ENCODE measurements around the gene GABRR2.
A peak's percentile ranks its signal among the peaks of the same experiment; 100 is the strongest.

The GABRR2 gene

DNA sequence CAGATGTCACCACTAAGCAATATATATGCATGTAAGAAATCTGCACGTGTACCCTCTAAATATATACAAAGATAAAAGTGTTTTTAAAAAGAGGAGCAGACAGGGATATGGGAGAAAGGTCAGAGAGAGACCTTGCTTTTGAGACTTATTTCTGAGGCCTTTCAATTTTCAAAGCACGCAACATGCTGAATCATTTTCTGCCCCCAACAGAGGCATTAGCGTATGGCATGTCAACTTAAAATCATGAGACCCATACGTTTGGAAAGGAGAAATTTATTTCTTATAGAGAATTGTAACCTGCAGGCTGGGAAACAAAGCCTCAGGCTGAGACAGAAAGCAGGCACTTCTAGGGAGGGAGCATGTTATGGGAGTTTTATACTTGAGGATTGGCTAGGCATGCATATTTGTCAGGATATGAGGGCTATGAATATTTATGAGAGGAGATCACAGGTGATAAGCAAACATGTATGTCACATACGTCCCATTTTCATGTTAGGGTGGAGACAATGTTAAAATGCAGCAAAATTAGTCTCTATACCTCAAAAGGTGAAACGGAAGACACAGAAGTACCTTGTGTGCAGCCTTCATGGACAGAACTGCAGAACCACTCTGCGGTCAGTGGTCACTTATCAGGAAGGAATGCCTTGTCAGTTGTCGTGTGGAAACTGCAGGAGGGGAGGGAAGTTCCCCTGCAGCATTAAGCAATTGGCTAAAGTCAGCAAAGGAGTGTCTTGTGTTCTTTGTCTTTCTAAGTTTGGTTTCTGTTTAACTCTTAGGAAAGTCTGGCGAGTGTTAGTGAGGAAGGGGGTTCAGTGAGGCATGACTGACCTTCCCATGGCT lies 6.3 kb upstream of the GABRR2 start:
- H3K27ac ChIP-seq (ENCODE audit: extremely low read depth, low read depth, low read length) = no peak overlapping the region
- H3K36me3 ChIP-seq (ENCODE audit: control insufficient read depth in 2 of 2, insufficient read depth in 1 of 2, low read length in 2 of 2) = peaks cover 0 to 3% of the 10 kb centered on the region in 2 experiments; a peak in 1 of 3 replicates
- no peak overlapping the region for H3K4me3 ChIP-seq (ENCODE audit: low read depth, low read length)
- TF ChIP-seq, protein P1, sequence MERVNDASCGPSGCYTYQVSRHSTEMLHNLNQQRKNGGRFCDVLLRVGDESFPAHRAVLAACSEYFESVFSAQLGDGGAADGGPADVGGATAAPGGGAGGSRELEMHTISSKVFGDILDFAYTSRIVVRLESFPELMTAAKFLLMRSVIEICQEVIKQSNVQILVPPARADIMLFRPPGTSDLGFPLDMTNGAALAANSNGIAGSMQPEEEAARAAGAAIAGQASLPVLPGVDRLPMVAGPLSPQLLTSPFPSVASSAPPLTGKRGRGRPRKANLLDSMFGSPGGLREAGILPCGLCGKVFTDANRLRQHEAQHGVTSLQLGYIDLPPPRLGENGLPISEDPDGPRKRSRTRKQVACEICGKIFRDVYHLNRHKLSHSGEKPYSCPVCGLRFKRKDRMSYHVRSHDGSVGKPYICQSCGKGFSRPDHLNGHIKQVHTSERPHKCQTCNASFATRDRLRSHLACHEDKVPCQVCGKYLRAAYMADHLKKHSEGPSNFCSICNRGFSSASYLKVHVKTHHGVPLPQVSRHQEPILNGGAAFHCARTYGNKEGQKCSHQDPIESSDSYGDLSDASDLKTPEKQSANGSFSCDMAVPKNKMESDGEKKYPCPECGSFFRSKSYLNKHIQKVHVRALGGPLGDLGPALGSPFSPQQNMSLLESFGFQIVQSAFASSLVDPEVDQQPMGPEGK (tag by site-specific recombination; IDR thresholded peaks at IDR 0.05) = no peak
- TF ChIP-seq ZNF514 (tag by site-specific recombination; IDR thresholded peaks at IDR 0.05) = no peak
- no peak for TF ChIP-seq GFI1B (tag by site-specific recombination; IDR thresholded peaks at IDR 0.05)
- TF ChIP-seq, protein P2, sequence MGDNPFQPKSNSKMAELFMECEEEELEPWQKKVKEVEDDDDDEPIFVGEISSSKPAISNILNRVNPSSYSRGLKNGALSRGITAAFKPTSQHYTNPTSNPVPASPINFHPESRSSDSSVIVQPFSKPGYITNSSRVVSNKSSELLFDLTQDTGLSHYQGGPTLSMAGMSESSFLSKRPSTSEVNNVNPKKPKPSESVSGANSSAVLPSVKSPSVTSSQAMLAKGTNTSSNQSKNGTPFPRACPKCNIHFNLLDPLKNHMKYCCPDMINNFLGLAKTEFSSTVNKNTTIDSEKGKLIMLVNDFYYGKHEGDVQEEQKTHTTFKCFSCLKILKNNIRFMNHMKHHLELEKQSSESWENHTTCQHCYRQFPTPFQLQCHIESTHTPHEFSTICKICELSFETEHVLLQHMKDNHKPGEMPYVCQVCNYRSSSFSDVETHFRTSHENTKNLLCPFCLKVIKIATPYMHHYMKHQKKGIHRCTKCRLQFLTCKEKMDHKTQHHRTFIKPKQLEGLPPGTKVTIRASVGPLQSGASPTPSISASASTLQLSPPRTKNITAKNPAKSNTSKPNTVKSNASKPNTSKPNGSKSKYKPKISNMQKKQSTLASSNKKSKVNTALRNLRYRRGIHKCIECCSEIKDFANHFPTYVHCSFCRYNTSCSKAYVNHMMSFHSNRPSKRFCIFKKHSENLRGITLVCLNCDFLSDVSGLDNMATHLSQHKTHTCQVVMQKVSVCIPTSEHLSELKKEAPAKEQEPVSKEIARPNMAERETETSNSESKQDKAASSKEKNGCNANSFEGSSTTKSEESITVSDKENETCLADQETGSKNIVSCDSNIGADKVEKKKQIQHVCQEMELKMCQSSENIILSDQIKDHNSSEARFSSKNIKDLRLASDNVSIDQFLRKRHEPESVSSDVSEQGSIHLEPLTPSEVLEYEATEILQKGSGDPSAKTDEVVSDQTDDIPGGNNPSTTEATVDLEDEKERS (tag by site-specific recombination; IDR thresholded peaks at IDR 0.05) = no peak
- TF ChIP-seq KLF1 (tag by site-specific recombination; IDR thresholded peaks at IDR 0.05) = no peak
- no peak for TF ChIP-seq ZNF335 (tag by site-specific recombination; conservative IDR thresholded peaks at IDR 0.05)
- TF ChIP-seq ZIC2 (tag by site-specific recombination; IDR thresholded peaks at IDR 0.05) = no peak
- POLR2A ChIA-PET = no interaction called here
- no peaks in the 10 kb centered on the region for H3K9me3 ChIP-seq (ENCODE audit: control insufficient read depth, insufficient read depth, low read depth, low read length)
- no peaks in the 10 kb centered on the region for H3K4me1 ChIP-seq (ENCODE audit: control insufficient read depth, insufficient read depth, low read length)
- CTCF ChIA-PET = interaction anchor here (0.7 to 1.0 kb wide), 2 partner anchors 34 to 47 kb away, joined by 3 to 4 read pairs; no protein-coding TSS in a partner anchor

DNA sequence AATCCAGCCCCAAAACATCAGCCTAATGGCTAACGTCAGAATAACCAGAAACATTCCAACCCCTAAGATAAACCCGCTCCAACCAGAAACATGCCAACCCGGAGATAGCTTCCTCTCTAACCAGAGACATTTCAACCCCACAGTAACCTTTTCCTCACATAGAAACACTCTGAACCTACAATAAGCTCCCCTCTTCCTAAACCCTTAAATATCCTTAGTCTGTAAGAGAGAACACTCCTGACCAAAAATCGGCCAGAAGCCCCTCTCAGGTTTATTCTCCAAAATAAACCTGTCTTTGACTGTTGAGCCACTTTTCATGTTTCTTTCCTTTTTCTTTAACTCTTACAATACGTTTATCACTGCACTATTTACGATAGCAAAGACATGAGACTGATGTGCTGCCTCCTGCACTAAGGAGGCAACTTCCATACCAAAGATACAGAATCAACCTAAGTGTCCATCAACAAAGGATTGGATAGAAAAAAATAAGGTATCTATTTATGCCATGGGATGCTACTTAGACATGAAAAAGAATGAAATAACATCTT lies 5.0 kb upstream of the GABRR2 start:
- ChIA-PET CTCF (interaction anchor here (0.5 to 1.1 kb wide), 5 partner anchors 11 to 307 kb away, joined by 3 to 6 read pairs (median 4); no protein-coding TSS in a partner anchor), POLR2A (no interaction called here)
- Histone ChIP-seq H3K4me3 (ENCODE audit: low read depth, low read length) (no peak overlapping the region), H3K36me3 (ENCODE audit: control insufficient read depth in 2 of 2, insufficient read depth in 1 of 2, low read length in 2 of 2) (no peaks in the 10 kb centered on the region), H3K27ac (ENCODE audit: extremely low read depth, low read depth, low read length) (no peak overlapping the region), H3K4me1 (ENCODE audit: control insufficient read depth, insufficient read depth, low read length) (no peaks in the 10 kb centered on the region), H3K9me3 (ENCODE audit: control insufficient read depth, insufficient read depth, low read depth, low read length) (no peaks in the 10 kb centered on the region)
- TF ChIP-seq TRIM28 (IDR thresholded peaks at IDR 0.05; ENCODE audit: borderline replicate concordance, low read length) (peak; percentile 94; the same call in 1 of the 2 replicates), SETDB1 (IDR thresholded peaks at IDR 0.05; ENCODE audit: insufficient read length, low read length) (peak; percentile 90), REPIN1 (tag by site-specific recombination; IDR thresholded peaks at IDR 0.05; ENCODE audit: low read depth) (no peak), ZNF837 (tag by site-specific recombination; IDR thresholded peaks at IDR 0.05) (no peak), ZNF626 (tag by site-specific recombination; IDR thresholded peaks at IDR 0.05) (peak; percentile 70; the same call in 1 of the 2 replicates)

DNA sequence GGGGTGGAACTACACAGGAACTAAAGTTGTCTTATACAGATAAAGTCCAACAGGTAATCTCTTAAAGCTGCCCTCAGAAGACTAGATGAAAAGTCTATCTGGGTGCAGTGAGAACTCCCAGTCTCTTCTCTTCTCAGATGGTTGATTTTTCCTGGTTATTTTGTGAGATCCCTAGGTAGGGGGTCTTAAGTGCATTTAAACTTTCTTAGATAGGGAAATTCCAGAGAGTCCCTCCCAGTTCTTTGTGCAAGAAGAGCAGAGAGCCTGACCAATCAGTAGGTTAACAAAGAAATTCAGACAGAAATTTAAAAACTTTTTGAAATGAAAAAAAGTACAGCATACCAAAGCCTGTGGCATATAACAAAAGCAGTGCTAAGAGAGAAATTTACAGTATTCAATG lies 2.0 kb upstream of the GABRR2 start:
- Histone ChIP-seq H3K9me3 (ENCODE audit: control insufficient read depth, insufficient read depth, low read depth, low read length) (no peaks in the 10 kb centered on the region), H3K4me1 (ENCODE audit: control insufficient read depth, insufficient read depth, low read length) (peaks cover 8% of the 10 kb centered on the region), H3K36me3 (ENCODE audit: control insufficient read depth in 2 of 2, insufficient read depth in 1 of 2, low read length in 2 of 2) (no peaks in the 10 kb centered on the region), H3K27ac (ENCODE audit: extremely low read depth, low read depth, low read length) (no peak overlapping the region), H3K4me3 (ENCODE audit: low read depth, low read length) (no peak overlapping the region)
- ChIA-PET POLR2A (interaction anchor here (0.6 kb wide), 1 partner anchor 239 kb away, joined by 3 read pairs; no protein-coding TSS in a partner anchor), CTCF (interaction anchor here (1.1 to 1.9 kb wide), 4 partner anchors 10 to 55 kb away, joined by 3 to 8 read pairs (median 3); no protein-coding TSS in a partner anchor)
- TF ChIP-seq RBAK (tag by site-specific recombination; IDR thresholded peaks at IDR 0.05) (no peak), ZEB2 (tag by site-specific recombination; IDR thresholded peaks at IDR 0.05) (no peak), ZNF184 (tag by site-specific recombination; IDR thresholded peaks at IDR 0.05) (no peak), ZNF626 (tag by site-specific recombination; IDR thresholded peaks at IDR 0.05) (no peak), ZNF76 (tag by site-specific recombination; IDR thresholded peaks at IDR 0.05; ENCODE audit: borderline replicate concordance, low read depth) (no peak), GLIS1 (tag by site-specific recombination; IDR thresholded peaks at IDR 0.05) (no peak), SP7 (tag by site-specific recombination; IDR thresholded peaks at IDR 0.05) (no peak), KLF8 (tag by site-specific recombination; IDR thresholded peaks at IDR 0.05) (no peak), MZF1 (tag by site-specific recombination; IDR thresholded peaks at IDR 0.05; ENCODE audit: borderline replicate concordance) (no peak)
- TF ChIP-seq, protein P3, sequence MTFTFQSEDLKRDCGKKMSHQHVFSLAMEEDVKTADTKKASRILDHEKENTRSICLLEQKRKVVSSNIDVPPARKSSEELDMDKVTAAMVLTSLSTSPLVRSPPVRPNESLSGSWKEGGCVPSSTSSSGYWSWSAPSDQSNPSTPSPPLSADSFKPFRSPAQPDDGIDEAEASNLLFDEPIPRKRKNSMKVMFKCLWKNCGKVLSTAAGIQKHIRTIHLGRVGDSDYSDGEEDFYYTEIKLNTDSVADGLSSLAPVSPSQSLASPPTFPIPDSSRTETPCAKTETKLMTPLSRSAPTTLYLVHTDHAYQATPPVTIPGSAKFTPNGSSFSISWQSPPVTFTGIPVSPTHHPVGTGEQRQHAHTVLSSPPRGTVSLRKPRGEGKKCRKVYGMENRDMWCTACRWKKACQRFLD (tag by site-specific recombination; IDR thresholded peaks at IDR 0.05) = no peak
- TF ChIP-seq, protein P4, sequence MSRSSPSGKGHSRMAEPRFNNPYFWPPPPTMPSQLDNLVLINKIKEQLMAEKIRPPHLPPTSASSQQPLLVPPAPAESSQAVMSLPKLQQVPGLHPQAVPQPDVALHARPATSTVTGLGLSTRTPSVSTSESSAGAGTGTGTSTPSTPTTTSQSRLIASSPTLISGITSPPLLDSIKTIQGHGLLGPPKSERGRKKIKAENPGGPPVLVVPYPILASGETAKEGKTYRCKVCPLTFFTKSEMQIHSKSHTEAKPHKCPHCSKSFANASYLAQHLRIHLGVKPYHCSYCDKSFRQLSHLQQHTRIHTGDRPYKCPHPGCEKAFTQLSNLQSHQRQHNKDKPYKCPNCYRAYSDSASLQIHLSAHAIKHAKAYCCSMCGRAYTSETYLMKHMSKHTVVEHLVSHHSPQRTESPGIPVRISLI (tag by site-specific recombination; IDR thresholded peaks at IDR 0.05) = no peak
